ENCODE results near the gene DTHD1. TPM values are rescaled to one million over a fixed set of nuclear protein-coding genes. Genes with fewer than 3 reads are reported as not detected.

DTHD1 gene
- total and polyA plus RNA-seq, 2 of the 8 experiments (the other 6 are each of a cell fraction or from before 2014, with no cell fraction given) = not detected

GRCh38 chr4:36277533-36277932, 3.9 kb upstream of the DTHD1 start:
- Histone ChIP-seq H3K18ac (ENCODE audit: extremely low read depth, low read length) (no peak overlapping the region), H3K56ac (replicated peaks; ENCODE audit: insufficient read length, low read depth, low read length) (no peak overlapping the region), H2BK15ac (ENCODE audit: low read length) (no peak overlapping the region), H3K4me3 (ENCODE audit: extremely low read depth in 1 of 4, insufficient read depth in 2 of 4, low read depth in 3 of 4, low read length in 4 of 4) (no peak overlapping the region), H4K8ac (ENCODE audit: extremely low read depth, insufficient read depth, low read length) (no peak overlapping the region), H3K9ac (replicated peaks in 1 of 4; ENCODE audit: extremely low read depth in 1 of 4, low read depth in 3 of 4, low read length in 3 of 4) (no peak overlapping the region), H3K4me2 (ENCODE audit: insufficient read depth in 1 of 2, low read depth in 2 of 2, low read length in 2 of 2) (no peak overlapping the region), H2BK12ac (ENCODE audit: low read depth, low read length) (no peak overlapping the region), H4K5ac (ENCODE audit: insufficient read length, low read depth, low read length) (no peak overlapping the region), H3K14ac (ENCODE audit: insufficient read length) (no peak overlapping the region), H3K36me3 (ENCODE audit: control insufficient read depth in 2 of 4, insufficient read depth in 4 of 4, low read length in 3 of 4) (no peaks in the 10 kb centered on the region), H3K4ac (replicated peaks; ENCODE audit: insufficient read length, low read depth, low read length) (no peak overlapping the region), H4K20me1 (replicated peaks in 1 of 2; ENCODE audit: control insufficient read depth in 1 of 2, insufficient read depth in 2 of 2, low read length in 2 of 2) (no peaks in the 10 kb centered on the region), H2AFZ (ENCODE audit: low read length) (peak overlapping the region; percentile 30; the same call in 1 of the 2 replicates), H3K79me2 (ENCODE audit: control insufficient read depth in 1 of 2, insufficient read depth in 2 of 2, low read length in 2 of 2) (no peaks in the 10 kb centered on the region), H2BK120ac (replicated peaks; ENCODE audit: low read depth, low read length) (no peak overlapping the region), H3K27me3 (replicated peaks in 1 of 4; ENCODE audit: control insufficient read depth in 3 of 4, extremely low read depth in 1 of 4, insufficient read depth in 3 of 4, low read length in 3 of 4) (no peaks in the 10 kb centered on the region), H3K79me1 (ENCODE audit: low read depth, low read length) (no peaks in the 10 kb centered on the region), H3K9me3 (ENCODE audit: insufficient read depth in 2 of 2, low read depth in 1 of 2, low read length in 1 of 2) (no peaks in the 10 kb centered on the region), H2BK20ac (ENCODE audit: low read length) (no peak overlapping the region), H4K91ac (replicated peaks; ENCODE audit: insufficient read length, low read length) (no peak overlapping the region), H3K23me2 (ENCODE audit: low read depth, low read length) (no peaks in the 10 kb centered on the region), H3K27ac (ENCODE audit: low read depth, low read length) (no peak overlapping the region), H3K4me1 (replicated peaks in 1 of 4; ENCODE audit: control insufficient read depth in 3 of 4, insufficient read depth in 4 of 4, low read length in 3 of 4) (peaks cover 0 to 4% (median under 1%) of the 10 kb centered on the region in 4 experiments; a peak in 1 of 7 replicates), H2BK5ac (ENCODE audit: low read depth, low read length) (no peak overlapping the region), H2AK5ac (ENCODE audit: low read depth, low read length) (no peak overlapping the region), H3K23ac (ENCODE audit: insufficient read length) (no peak overlapping the region)
- TF ChIP-seq HDAC6 (IDR thresholded peaks at IDR 0.05; ENCODE audit: low read depth, low read length) = no peak
- TF ChIP-seq EZH2 (IDR thresholded peaks at IDR 0.05; ENCODE audit: low read depth, low read length, severe bottlenecking) = no peak
- TF ChIP-seq RFX5 (IDR thresholded peaks at IDR 0.05; ENCODE audit: borderline replicate concordance, low read depth, low read length) = no peak
- TF ChIP-seq HDAC2 (IDR thresholded peaks at IDR 0.05; ENCODE audit: borderline replicate concordance in 1 of 2, low read depth in 2 of 2, low read length in 2 of 2) = no peak
- TF ChIP-seq RNF2 (IDR thresholded peaks at IDR 0.05; ENCODE audit: borderline replicate concordance, low read depth, low read length, missing control alignments, poor library complexity, severe bottlenecking) = no peak
- no peak for TF ChIP-seq SIRT6 (IDR thresholded peaks at IDR 0.05; ENCODE audit: low read length)
- no peak for TF ChIP-seq JUND (IDR thresholded peaks at IDR 0.05; ENCODE audit: low read length)
- TF ChIP-seq EGR1 (IDR thresholded peaks at IDR 0.05; ENCODE audit: borderline replicate concordance, low read depth, low read length) = no peak
- TF ChIP-seq SP2 (IDR thresholded peaks at IDR 0.05; ENCODE audit: low read length) = no peak
- TF ChIP-seq CHD2 (IDR thresholded peaks at IDR 0.05; ENCODE audit: low read length) = no peak
- TF ChIP-seq CBX5 (IDR thresholded peaks at IDR 0.05; ENCODE audit: low read depth, low read length) = no peak
- WGBS, 2 experiments (ENCODE audit: extremely low coverage in 1 of 2, insufficient coverage in 1 of 2, insufficient read length in 1 of 2, insufficient replicate concordance in 2 of 2, low coverage in 1 of 2, low lambda C conversion rate in 2 of 2, missing lambda C conversion rate in 1 of 2) = 91% methylated on average over 4 of the region's 4 CpGs; no CpG with 5 or more reads in 1 of the 2 experiments
- CTCF ChIA-PET (ENCODE audit: partially characterized antibody) = interaction anchor here (1.0 to 1.1 kb wide), 2 partner anchors 19 to 24 kb away, joined by 3 to 4 read pairs; no protein-coding TSS in a partner anchor
- FAIRE-seq (no peak), DNase-seq (ENCODE audit: low read depth in 1 of 2, low spot score in 2 of 2) (no peak)
- POLR2A ChIA-PET (ENCODE audit: partially characterized antibody) = no interaction called here
